ENCODE results near the gene TMEM245.

Gene TMEM245

DNA sequence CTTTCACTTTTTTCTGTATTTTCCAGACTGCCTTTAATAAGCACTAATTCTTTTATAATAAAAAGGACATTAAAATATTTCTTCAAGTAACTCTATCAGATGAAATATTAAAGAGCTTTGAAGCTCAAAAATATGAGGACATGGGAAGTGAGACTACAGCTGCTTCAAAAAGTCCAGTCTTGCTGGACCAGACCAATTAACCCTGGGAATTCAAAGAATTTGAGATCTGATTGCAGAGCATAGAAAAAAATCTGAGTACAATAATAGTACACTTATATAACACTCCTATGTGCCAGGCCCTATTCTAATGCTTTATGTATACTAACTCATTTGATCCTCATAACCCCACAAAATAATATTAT is 9.8 kb downstream of the TMEM245 start:
- H3K4me1 ChIP-seq (ENCODE audit: insufficient read depth, low read length), result peaks cover 5% of the 10 kb centered on the region
- H3K4me3 ChIP-seq (ENCODE audit: low read length), result no peak overlapping the region
- no peaks in the 10 kb centered on the region for H3K27me3 ChIP-seq (ENCODE audit: insufficient read depth, low read length)
- no peak overlapping the region for H2AFZ ChIP-seq (ENCODE audit: low read depth, low read length)
- H3K36me3 ChIP-seq (ENCODE audit: insufficient read depth, low read length), result peaks cover 14% of the 10 kb centered on the region
- peaks cover 7% of the 10 kb centered on the region for H3K9me3 ChIP-seq (ENCODE audit: low read length)

DNA sequence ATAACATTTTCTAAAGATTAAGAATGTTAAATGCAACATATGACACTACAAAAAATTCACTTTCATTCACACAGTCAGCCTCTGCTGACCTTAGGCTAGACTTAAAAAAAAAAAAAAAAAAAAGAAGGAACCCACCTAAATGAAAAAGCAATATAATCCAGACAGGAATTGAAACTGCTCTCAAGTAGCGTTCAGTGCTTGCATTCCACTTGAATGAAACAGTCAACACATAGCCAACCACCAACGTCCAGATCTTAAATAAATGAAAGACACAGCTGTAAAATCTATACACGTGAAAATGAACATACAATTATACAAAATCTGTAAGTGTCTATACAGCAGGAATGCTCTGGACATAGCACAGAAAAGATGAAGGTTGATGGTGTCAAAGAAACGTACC is 11.4 kb downstream of the TMEM245 start:
- Histone ChIP-seq H3K36me3 (ENCODE audit: insufficient read depth, low read length) (peaks cover 22% of the 10 kb centered on the region), H3K4me1 (ENCODE audit: insufficient read depth, low read length) (peaks cover 5% of the 10 kb centered on the region), H3K9me3 (ENCODE audit: low read length) (peaks cover 13% of the 10 kb centered on the region), H3K4me3 (ENCODE audit: low read length) (no peak overlapping the region), H3K27me3 (ENCODE audit: insufficient read depth, low read length) (no peaks in the 10 kb centered on the region), H2AFZ (ENCODE audit: low read depth, low read length) (no peak overlapping the region)

DNA sequence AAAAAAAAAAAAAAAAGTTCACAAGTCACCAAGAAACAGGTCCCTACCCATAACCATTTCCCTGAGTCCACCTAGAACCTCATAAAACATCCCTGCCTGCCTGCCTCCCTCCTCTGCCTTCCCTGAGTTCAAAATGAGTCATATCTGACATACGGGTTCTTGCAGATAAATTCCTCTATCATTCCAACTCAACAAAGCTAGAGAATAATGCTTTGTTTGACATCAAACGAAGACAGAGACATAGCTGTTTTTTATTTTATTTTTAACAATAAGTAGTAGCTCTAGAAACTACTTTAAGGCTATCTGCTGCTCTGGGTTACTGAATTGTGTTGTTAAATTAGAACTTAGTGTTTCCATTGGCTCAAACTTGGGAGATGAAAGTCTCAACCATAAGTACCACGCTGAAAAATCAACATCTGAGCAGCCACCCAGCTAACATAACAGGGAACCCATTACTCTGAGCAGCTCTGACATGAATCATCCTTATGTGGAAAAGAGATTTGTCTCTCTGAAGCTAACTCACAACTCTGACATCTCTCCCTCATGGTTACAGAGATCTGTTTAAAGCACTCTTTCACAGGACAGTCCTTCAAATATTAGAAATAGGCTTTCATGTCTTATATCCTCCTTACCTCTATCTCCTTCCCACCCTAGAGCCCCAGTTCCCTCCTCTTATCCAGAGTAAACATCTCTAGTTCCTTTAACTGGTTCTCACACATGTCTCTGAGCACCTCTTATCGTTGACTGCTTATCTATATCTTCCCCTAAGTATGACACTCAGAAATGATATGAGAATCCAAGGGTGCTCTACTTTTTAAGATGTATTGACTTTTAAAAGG is 12.1 kb downstream of the TMEM245 start:
- H3K4me1 ChIP-seq (ENCODE audit: insufficient read depth, low read length), result peaks cover 5% of the 10 kb centered on the region
- no peak overlapping the region for H3K4me3 ChIP-seq (ENCODE audit: low read length)

DNA sequence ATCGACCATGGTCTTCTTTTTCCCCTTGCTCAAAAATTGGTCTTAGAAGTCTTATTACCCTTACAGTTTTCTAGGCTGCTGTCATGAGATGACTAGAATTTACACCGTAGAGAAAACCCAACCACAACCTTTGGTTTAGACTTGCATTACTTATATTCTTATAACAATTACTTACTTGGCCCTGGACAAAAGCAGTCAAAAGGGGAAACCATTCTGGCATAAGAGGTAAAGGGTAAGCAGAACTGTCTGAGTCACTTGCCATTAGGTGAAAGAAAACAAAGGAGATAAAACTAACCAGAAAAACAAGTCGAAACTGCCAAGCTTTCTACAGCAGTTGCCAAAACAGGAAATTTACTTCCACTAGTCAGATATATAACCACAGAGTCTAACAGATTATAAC is 17.9 kb downstream of the TMEM245 start:
- Histone ChIP-seq H3K9me3 (ENCODE audit: low read length) (peaks cover 17% of the 10 kb centered on the region), H3K4me3 (ENCODE audit: low read length) (no peak overlapping the region), H3K27me3 (ENCODE audit: insufficient read depth, low read length) (no peaks in the 10 kb centered on the region), H2AFZ (ENCODE audit: low read depth, low read length) (no peak overlapping the region), H3K4me1 (ENCODE audit: insufficient read depth, low read length) (peaks cover 11% of the 10 kb centered on the region), H3K36me3 (ENCODE audit: insufficient read depth, low read length) (peaks cover 30% of the 10 kb centered on the region)

More for the DNA sequence above, 12.1 kb downstream of the TMEM245 start:
- no peak overlapping the region for H2AFZ ChIP-seq (ENCODE audit: low read depth, low read length)
- H3K9me3 ChIP-seq (ENCODE audit: low read length), result peaks cover 17% of the 10 kb centered on the region
- H3K27me3 ChIP-seq (ENCODE audit: insufficient read depth, low read length), result no peaks in the 10 kb centered on the region
- peaks cover 28% of the 10 kb centered on the region for H3K36me3 ChIP-seq (ENCODE audit: insufficient read depth, low read length)

DNA sequence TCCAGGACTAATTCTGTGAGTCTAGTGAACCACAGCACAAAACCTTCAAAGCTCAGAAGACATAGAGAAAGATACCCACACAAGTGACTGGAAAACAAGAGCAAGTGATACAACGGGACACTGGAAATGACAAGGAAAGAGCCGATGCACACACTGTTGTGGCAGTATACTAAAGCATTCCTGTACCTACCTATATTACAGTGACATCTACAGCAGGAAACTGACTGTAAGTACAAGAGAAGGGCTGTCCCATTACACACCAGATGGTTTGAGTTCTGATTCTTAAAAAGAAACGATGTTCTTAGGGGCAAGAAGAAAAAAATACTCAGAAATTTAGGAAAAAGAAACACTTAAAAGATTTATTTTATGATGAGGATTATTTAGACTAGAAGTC is 18.5 kb downstream of the TMEM245 start:
- Histone ChIP-seq H3K4me1 (ENCODE audit: insufficient read depth, low read length) (peaks cover 11% of the 10 kb centered on the region), H3K9me3 (ENCODE audit: low read length) (peaks cover 17% of the 10 kb centered on the region), H3K27me3 (ENCODE audit: insufficient read depth, low read length) (no peaks in the 10 kb centered on the region), H2AFZ (ENCODE audit: low read depth, low read length) (no peak overlapping the region), H3K36me3 (ENCODE audit: insufficient read depth, low read length) (peaks cover 25% of the 10 kb centered on the region), H3K4me3 (ENCODE audit: low read length) (no peak overlapping the region)

DNA sequence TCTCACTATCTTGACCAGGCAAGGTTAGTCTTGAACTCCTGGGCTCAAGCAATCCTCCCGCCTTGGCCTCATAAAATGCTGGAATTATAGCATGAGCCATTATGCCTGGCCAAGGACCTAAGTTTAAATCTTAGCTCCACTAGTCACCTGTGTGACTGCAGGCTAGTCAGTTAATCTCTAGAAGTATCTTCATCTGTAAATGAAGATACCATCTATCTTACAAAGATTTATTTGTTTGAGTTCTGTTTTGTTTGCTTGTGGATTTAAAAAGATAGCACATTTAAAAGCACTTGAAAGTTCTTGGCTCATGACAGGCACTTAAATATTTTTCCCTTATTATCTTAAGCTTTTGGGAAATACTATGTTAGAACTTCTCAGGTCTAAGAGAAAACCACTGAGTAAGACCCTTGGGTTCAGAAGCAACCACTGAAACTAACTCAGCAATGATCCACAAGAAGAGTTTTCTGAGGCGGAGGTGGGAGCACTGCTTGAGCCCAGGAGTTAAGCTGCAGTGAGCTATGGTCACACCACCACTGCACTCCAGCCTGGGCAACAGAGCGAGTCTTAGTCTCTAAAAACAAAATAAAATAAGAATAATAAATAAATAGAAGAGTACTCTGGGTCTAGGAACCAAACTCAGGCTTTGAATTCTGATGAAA is 19.1 kb downstream of the TMEM245 start:
- H3K36me3 ChIP-seq (ENCODE audit: insufficient read depth, low read length), result peaks cover 24% of the 10 kb centered on the region
- H3K27me3 ChIP-seq (ENCODE audit: insufficient read depth, low read length), result no peaks in the 10 kb centered on the region
- peaks cover 11% of the 10 kb centered on the region for H3K4me1 ChIP-seq (ENCODE audit: insufficient read depth, low read length)
- H3K4me3 ChIP-seq (ENCODE audit: low read length), result no peak overlapping the region
- no peak overlapping the region for H2AFZ ChIP-seq (ENCODE audit: low read depth, low read length)
- peaks cover 16% of the 10 kb centered on the region for H3K9me3 ChIP-seq (ENCODE audit: low read length)

DNA sequence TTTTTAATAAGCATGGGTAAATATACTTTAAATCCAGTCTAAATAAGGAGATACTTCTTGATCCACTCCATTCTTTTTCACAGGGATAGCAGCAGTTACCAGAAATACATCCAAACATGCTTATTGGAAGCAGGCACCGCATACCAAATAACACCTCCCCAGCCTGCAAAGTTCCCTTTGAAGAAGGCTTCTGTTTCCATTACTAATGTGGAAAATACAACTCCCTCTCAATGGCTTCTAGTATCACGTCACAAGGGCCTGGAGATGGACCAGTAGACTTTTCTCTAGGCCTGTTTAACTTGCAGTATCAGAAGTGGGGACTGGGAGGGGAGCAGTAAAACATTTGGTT is 20.8 kb downstream of the TMEM245 start:
- no peak overlapping the region for H2AFZ ChIP-seq (ENCODE audit: low read depth, low read length)
- peaks cover 10% of the 10 kb centered on the region for H3K9me3 ChIP-seq (ENCODE audit: low read length)
- H3K4me3 ChIP-seq (ENCODE audit: low read length), result no peak overlapping the region
- H3K4me1 ChIP-seq (ENCODE audit: insufficient read depth, low read length), result peaks cover 11% of the 10 kb centered on the region
- H3K36me3 ChIP-seq (ENCODE audit: insufficient read depth, low read length), result peaks cover 29% of the 10 kb centered on the region
- H3K27me3 ChIP-seq (ENCODE audit: insufficient read depth, low read length), result no peaks in the 10 kb centered on the region

DNA sequence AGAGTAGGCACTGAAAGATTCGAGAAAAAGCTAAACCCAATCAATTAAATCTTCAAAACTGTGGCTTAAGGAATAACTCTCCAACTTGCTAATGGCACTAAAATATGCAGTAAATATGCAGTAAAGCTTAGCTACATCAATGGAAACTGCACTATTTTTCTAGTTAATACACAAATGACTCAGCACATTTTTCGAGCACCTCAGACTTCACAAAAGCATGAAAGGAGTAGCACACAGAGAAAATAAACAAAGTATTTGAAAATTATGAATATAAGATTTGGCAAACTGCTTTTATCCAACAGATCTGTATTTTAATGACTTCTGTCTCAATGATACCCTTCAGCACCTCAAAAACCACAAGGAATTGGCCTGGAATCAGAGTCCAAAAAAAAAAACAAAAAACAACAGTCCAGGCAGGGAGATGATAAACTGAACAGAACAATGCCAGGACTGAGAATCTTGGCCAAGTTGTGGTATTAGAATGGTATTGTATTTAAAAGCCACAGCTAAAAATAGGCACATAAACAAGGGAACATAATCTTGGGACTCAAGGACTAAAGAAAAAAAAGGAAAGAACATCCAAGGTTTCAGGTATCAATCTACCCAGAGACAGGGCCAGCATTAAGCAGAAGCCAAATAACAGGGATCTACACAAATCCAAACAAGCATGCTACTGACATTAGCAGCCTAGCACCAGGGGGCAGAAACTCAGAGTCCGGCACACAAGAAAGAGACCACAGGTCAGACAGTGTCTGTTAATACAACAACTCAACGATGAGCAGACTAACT is 21.4 kb downstream of the TMEM245 start:
- Histone ChIP-seq H3K36me3 (ENCODE audit: insufficient read depth, low read length) (peaks cover 29% of the 10 kb centered on the region), H2AFZ (ENCODE audit: low read depth, low read length) (no peak overlapping the region), H3K4me3 (ENCODE audit: low read length) (no peak overlapping the region), H3K4me1 (ENCODE audit: insufficient read depth, low read length) (peaks cover 11% of the 10 kb centered on the region), H3K9me3 (ENCODE audit: low read length) (peaks cover 6% of the 10 kb centered on the region), H3K27me3 (ENCODE audit: insufficient read depth, low read length) (no peaks in the 10 kb centered on the region)

DNA sequence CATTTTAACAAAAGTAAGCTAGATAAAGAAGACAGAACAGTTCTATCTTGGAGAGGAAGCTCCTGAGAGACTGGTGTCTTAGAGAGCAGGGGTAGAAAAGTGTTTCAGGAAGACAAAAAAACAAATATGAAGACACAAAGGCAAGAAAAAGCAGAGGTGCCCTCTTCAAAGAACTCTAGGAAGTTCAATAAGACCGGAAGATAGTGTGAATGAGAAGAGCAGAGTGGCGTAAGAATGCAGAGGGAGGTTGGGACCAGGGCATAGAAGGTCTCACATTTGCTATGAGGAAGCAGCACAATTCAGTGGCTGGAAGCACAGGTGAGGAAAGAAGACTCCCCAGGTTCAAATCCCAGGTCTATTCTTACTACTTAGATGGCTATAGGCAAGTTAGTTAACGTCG is 22.6 kb downstream of the TMEM245 start:
- H2AFZ ChIP-seq (ENCODE audit: low read depth, low read length), result no peak overlapping the region
- H3K4me1 ChIP-seq (ENCODE audit: insufficient read depth, low read length), result peaks cover 11% of the 10 kb centered on the region
- H3K4me3 ChIP-seq (ENCODE audit: low read length), result no peak overlapping the region
- peaks cover 31% of the 10 kb centered on the region for H3K36me3 ChIP-seq (ENCODE audit: insufficient read depth, low read length)
- no peaks in the 10 kb centered on the region for H3K27me3 ChIP-seq (ENCODE audit: insufficient read depth, low read length)
- H3K9me3 ChIP-seq (ENCODE audit: low read length), result peaks cover 2% of the 10 kb centered on the region

DNA sequence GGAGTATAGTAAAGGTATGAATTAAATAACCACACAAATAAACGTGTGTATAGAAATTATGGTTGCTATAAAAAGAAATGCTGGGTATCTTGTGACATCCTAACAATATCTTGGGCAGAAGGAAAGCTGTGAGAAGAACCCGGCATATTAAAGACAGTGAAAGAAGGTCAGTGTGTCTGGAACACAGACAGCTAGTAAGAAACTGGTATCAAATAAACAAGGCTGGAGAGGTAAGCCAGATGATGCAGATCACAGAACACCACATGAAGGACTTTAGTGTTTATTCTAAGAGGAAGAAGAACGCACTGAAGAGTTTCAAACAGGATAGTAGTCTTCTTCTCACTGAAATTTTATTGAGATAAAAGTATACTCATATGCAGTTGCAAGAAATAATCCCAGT is 24.4 kb downstream of the TMEM245 start:
- no peak overlapping the region for H2AFZ ChIP-seq (ENCODE audit: low read depth, low read length)
- peaks cover 2% of the 10 kb centered on the region for H3K9me3 ChIP-seq (ENCODE audit: low read length)
- peaks cover 11% of the 10 kb centered on the region for H3K4me1 ChIP-seq (ENCODE audit: insufficient read depth, low read length)
- peaks cover 44% of the 10 kb centered on the region for H3K36me3 ChIP-seq (ENCODE audit: insufficient read depth, low read length)
- no peaks in the 10 kb centered on the region for H3K27me3 ChIP-seq (ENCODE audit: insufficient read depth, low read length)
- no peak overlapping the region for H3K4me3 ChIP-seq (ENCODE audit: low read length)

DNA sequence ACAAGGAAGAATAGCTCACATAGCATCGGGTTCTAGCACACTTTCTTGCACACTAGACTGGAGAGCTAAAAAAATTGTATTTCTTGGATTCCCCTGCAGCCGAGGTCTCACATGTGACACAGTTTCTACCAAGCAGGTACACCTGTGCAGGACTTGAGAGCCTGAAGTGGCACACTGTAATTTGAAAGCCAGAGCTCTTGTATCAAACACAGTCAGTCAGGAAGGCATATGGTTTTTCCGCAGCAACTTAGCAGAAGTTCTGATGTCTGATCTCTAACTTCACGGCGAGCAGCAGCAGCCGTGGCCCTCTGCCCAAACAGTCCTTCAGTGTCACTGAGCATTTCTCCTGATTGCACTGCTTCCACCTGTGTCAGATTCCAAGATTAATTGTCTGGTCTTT is 25.5 kb downstream of the TMEM245 start:
- Histone ChIP-seq H3K36me3 (ENCODE audit: insufficient read depth, low read length) (peaks cover 50% of the 10 kb centered on the region), H3K4me3 (ENCODE audit: low read length) (no peak overlapping the region)

DNA sequence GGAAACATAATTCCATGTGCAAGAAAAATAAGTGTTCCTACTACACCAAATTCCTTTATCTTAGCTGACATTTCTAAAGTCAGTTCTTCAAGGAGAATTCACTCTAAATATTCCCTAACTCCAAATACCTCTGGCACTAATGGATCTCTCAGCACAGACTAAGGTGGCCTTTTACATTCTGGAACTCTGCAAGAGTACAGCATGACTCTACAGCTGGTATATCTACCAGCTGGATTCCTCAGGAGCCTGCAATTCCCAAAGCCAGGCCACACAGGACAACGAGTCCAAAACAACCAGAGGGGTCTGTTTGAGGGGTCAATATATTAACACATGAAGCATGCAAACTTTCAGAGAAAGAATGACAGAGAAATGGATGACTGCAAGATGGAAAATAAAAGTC is 27.2 kb downstream of the TMEM245 start:
- H3K27me3 ChIP-seq (ENCODE audit: insufficient read depth, low read length), result no peaks in the 10 kb centered on the region
- H3K36me3 ChIP-seq (ENCODE audit: insufficient read depth, low read length), result peaks cover 64% of the 10 kb centered on the region
- H3K4me1 ChIP-seq (ENCODE audit: insufficient read depth, low read length), result no peaks in the 10 kb centered on the region
- H3K4me3 ChIP-seq (ENCODE audit: low read length), result no peak overlapping the region
- peaks cover 2% of the 10 kb centered on the region for H3K9me3 ChIP-seq (ENCODE audit: low read length)
- no peak overlapping the region for H2AFZ ChIP-seq (ENCODE audit: low read depth, low read length)

More for the DNA sequence above, 25.5 kb downstream of the TMEM245 start:
- Histone ChIP-seq H2AFZ (ENCODE audit: low read depth, low read length) (no peak overlapping the region), H3K27me3 (ENCODE audit: insufficient read depth, low read length) (no peaks in the 10 kb centered on the region), H3K4me1 (ENCODE audit: insufficient read depth, low read length) (peaks cover 11% of the 10 kb centered on the region), H3K9me3 (ENCODE audit: low read length) (peaks cover 2% of the 10 kb centered on the region)

DNA sequence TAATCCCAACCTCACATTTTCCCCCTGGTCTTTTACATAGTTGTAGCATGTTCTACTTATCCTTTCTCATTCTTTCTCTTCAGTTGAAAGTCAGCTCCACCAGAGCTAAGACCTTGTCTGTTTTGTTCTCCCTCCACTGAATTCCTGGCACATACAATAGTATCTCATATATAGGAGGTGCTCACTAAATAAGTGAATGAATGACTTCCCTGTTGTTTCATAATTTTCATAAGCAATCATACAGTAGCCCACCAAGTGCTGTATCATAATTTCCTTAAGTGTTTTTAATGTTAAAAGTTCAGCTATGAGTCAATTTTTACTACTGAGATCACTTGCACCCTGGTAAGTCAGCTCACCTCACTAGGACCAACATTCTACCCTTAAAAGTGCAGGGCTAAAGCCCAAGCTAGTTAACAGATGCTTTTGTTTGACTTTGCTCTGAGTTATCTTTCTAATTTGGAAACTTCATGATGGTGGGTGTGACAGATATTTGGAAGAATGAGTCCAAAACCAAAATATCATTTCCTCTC is 27.6 kb downstream of the TMEM245 start:
- peaks cover 69% of the 10 kb centered on the region for H3K36me3 ChIP-seq (ENCODE audit: insufficient read depth, low read length)

More for the DNA sequence above, 27.6 kb downstream of the TMEM245 start:
- no peak overlapping the region for H3K4me3 ChIP-seq (ENCODE audit: low read length)
- no peaks in the 10 kb centered on the region for H3K27me3 ChIP-seq (ENCODE audit: insufficient read depth, low read length)
- H3K9me3 ChIP-seq (ENCODE audit: low read length), result peaks cover 2% of the 10 kb centered on the region
- no peak overlapping the region for H2AFZ ChIP-seq (ENCODE audit: low read depth, low read length)
- H3K4me1 ChIP-seq (ENCODE audit: insufficient read depth, low read length), result no peaks in the 10 kb centered on the region

Data from neuron (in vitro differentiated cells).